Left forelimb (tissue), 1 donor: ENCODE results near the gene SKA1.
A peak's percentile ranks its signal among the peaks of the same experiment; 100 is the strongest.

Experiments
- DNase-seq: peaks from one replicate; pipeline ENCODE4 v3.0.0-alpha.2; 2018; ENCODE audit warnings: low spot score

The SKA1 gene, protein sequence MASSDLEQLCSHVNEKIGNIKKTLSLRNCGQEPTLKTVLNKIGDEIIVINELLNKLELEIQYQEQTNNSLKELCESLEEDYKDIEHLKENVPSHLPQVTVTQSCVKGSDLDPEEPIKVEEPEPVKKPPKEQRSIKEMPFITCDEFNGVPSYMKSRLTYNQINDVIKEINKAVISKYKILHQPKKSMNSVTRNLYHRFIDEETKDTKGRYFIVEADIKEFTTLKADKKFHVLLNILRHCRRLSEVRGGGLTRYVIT

DNA sequence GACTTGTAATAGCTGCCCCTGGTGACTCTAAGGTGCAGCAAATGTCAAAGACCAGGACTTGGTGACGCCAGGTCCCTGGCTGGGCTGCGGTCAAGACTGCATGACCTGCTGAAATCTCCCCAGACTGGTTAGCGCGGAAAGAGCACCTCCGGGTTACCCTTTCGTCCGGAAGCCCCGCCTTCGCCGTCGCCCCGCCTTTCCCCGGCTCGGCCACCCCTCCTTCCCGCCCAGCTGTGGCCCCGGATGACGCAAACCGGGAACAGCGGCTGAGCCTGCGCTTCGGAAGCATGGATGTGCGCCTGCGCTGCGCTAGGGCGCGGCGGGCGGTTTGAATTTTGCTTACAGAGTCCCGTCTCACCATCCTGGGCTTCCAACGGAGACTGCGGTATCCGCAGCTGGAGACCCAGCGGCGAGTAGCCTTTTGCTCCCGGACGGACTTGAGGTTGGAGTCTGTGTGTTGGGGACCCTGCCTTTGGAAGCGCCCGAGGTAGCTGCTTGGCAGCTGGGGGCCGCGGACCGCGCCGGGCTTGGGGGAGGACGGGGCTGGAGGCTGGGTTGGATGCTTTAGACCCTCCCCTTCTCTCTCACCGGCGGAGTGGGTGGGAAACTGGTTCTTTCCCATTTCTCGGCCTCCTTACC lies at the start of gene SKA1:
TSS of gene SKA1 (plus strand) at position 294 of the 639 bp plus-strand sequence. CDS start 785 bp downstream, outside the sequence.
- DNase-seq, result peak; percentile 97

- DNase-seq, result no peak
These were observed 46.9 kb upstream of the SKA1 start for GRCh38 chr18:50327983-50328382.

DNA sequence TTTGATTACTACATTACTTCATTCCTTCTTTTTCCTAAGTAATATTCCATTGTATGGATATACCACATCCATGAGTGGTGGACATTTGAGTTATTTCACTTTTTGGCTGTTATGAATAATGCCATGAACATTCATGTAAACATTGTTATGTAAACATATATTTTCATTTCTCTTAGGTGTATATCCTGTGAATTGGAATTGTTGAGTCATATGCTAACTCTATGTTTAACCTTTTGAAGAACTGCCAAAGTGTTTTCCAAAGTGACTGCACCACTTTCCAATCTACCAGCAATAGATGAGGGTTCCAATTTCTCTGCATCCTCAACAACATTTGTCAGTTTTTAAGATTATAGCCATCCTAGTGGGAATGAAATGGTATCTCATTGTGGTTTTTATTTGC lies 44.7 kb upstream of the SKA1 start:
- DNase-seq, result no peak

DNA sequence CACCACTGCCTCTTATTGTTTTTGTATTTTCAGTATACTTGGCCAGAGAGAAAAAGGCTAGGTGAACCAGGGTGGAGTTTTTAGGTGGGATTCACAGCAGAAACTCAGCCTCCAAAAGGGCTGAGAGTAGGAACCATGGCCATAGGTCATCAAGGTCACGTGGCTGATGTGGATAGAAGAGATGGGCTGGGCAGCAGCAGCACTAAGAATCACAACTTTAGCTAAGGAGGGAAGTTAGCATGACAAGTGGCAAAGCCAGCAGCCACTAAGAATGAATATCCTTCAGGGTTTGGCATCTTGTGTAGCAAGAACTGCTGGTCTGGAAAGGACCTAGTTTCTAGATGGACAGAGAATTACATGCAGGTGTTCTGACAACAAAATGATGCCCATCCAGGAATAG lies 43.2 kb upstream of the SKA1 start:
- DNase-seq, result no peak

DNA sequence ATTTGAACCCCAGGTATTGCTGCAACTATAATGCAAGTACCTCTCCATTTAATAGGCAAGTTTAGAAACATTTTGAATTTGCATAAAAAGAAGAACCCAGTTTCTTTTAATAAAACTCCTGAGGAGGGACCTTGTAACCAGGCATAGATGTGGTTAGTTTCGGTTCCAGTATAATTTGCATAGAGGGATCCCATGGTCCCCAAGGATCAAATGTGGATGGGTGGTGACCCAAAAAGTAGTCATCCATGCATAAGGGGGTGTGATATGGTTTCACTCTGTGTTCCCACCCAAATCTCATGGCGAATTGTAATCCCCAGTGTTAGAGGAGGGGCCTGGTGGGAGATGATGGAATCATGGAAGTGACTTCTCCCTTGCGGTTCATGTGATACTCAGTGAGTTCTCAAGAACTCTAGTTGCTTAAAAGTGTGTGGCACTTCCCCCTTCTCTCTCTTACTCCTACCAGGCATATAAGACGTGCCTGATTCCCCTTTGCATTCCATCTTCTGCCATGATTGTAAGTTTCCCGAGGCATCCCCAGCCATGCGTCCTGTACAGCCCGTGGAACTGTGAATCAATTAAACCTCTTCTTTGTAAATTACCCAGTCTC lies 40.2 kb upstream of the SKA1 start:
- DNase-seq, result no peak

DNA sequence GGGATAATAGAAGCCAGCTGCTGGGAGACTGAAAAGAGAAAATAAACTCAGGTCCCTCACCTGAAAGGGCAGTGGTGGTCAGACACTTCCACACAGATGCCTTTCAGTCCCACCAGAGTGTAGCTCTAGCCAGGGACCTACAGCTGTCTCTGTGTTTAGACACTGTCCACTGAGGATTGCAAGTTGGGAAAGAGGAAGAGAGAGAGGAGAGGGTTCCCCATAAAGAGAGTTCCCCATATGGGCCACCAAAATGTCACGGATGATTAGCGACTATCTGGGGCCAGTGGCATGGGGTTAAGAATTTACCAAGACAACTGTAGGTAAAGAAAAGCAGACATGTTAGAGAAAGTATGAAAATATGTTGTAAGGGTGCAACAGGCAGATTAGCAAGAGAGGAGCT lies 36.7 kb upstream of the SKA1 start:
- no peak for DNase-seq

DNA sequence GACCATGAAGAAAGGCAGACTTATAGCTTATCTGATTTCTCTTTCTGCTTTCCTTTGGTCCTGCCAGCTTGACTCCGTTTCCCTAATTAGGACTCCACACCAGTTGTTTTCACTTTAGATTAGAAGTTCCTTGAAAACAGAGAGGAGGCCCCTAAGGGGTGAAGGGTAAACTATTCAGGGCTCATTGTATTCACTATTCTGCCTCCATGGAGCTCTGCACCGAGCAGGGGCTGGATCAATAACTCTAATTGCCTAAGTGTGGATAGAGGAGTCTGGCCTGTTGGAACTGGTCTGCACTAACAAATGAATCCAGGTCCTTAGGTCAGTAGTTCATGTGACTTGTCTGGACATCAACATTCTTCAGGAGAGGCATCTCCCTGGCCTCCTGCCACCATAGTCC lies 36.1 kb upstream of the SKA1 start:
- DNase-seq, result no peak

GRCh38 chr18:50340078-50340477 lies 34.8 kb upstream of the SKA1 start:
- no peak for DNase-seq

DNA sequence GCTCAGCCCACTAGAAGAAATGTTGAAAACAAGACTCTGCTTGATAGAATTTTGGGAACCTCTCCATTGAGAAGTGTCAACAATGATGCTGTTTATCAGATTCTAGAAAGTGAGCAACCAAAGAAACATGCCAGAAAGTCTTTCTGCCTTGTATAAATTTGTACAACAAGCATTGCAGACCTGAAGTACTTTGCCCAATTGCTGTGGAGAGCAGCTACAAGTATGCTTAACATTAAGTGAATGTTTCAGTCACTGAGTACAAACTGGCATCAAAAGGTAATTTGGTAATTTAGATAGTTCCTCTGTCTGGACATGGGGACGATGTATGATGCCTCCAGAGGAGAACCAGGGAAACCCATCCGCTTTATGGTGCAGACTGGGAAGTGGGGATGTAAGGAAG lies 33.4 kb upstream of the SKA1 start:
- DNase-seq, result no peak

- no peak for DNase-seq
These were observed 24.1 kb upstream of the SKA1 start for GRCh38 chr18:50350699-50351098.

- no peak for DNase-seq
These were observed 18.6 kb upstream of the SKA1 start for GRCh38 chr18:50356036-50356945.

GRCh38 chr18:50358844-50359243 lies 16.0 kb upstream of the SKA1 start:
- no peak for DNase-seq

GRCh38 chr18:50359806-50360205 lies 15.0 kb upstream of the SKA1 start:
- no peak for DNase-seq

- no peak for DNase-seq
These were observed 14.2 kb upstream of the SKA1 start for GRCh38 chr18:50360611-50361010.

- no peak for DNase-seq
These were observed 5.2 kb upstream of the SKA1 start for GRCh38 chr18:50369672-50370071.

DNA sequence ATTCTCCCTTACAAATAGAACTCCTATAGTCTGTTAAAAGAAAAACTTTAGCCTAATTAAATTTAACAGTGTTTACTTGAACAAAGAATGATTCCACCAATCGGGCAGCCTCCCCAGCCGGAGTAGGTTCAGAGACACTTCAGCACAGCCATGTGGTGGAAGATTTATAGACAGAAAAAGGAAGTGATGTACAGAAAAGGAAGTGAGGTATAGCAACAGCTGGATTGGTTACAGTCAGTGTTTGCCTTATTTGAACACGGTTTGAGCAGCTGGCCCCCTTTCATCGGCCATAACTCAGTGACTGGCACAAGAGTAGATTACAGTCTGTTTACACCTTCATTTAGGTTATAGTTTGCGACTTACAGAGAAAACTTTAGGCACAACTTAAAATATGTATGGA lies 2.1 kb upstream of the SKA1 start:
- DNase-seq, result no peak

GRCh38 chr18:50373561-50374219 lies 1.2 kb upstream of the SKA1 start:
- DNase-seq, result no peak

- no peak for DNase-seq
These were observed 560 bp upstream of the SKA1 start for GRCh38 chr18:50374220-50374752.

- no peak for DNase-seq
These were observed 2.4 kb downstream of the SKA1 start for GRCh38 chr18:50377061-50377798.

DNA sequence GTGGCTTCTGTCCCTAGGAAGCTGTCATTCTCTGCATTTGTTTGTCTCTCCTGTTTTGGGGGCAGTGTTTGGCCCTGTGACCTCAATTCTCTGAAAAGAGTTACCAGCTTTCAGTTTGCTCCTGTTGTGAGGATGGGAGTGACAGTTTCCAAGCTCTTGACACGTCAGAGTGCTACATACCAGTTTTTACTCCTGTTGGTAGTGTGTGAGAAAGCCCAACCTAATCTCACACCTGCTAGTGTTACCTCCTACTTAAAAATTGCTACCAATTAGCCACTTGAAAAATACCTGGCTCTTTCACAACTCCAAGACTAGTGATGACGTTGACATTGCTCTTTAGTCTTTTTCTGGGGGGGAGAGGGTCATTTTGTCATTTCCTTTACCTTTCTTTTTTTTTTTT lies 14.1 kb downstream of the SKA1 start:
- no peak for DNase-seq

DNA sequence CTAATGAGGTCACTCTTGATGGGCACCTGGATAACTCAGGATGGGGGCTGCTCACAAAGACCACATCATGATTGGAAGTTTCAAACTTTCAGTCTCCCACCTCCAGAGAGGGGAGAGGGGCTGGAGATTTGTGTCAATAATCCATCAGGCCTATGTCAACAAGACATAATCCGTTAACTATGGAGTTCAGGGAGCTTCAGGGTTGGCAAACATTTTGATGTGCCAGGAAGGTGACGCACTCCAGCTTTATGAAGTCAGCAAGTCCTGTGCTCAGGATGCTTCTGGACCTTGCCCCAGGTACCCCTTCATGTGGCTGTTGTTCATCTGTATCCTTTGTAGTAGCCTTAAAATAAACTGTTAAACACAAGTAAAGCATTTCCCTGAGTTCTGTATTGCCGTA lies 19.0 kb downstream of the SKA1 start:
- no peak for DNase-seq
